GM21786 (cell line): Measurements from ENCODE around the gene MSS51.
A peak's percentile ranks its signal among the peaks of the same experiment; 100 is the strongest.
"Not testable (repeated sequence)": the region's sequence is repeated elsewhere in the genome, so short reads cannot be mapped to it uniquely, and the experiment has no call there.

Source experiments
- ATAC-seq: cut with Tn5 transposase; IDR thresholded peaks from one replicate; pipeline ENCODE4 v1.9.1; 2021; ENCODE audit not compliant: unreplicated experiment

The MSS51 gene

GRCh38 chr10:73414230-73414945, 19.0 kb downstream of the MSS51 start:
- ATAC-seq, result peak; percentile 25

- peak; percentile 89 for ATAC-seq
These were observed 19.7 kb downstream of the MSS51 start, which contains the start of gene ANXA7 for GRCh38 chr10:73413528-73414229. Gene ANXA7 (minus strand): TSS chr10:73414058. CDS start chr10:73400856, 13,202 bp downstream.

- ATAC-seq, result peak; percentile 23
These were observed 20.2 kb downstream of the MSS51 start for GRCh38 chr10:73413108-73413527.

- ATAC-seq, result no peak
These were observed 22.5 kb downstream of the MSS51 start for GRCh38 chr10:73410897-73411296.

GRCh38 chr10:73408978-73409521, 24.3 kb downstream of the MSS51 start:
- ATAC-seq, result no peak

GRCh38 chr10:73408061-73408460, 25.3 kb downstream of the MSS51 start:
- ATAC-seq, result no peak

- no peak for ATAC-seq
These were observed 25.9 kb downstream of the MSS51 start for GRCh38 chr10:73407495-73407894.

- ATAC-seq, result no peak
These were observed 26.5 kb downstream of the MSS51 start for GRCh38 chr10:73406846-73407245.

- ATAC-seq, result no peak
These were observed 27.8 kb downstream of the MSS51 start for GRCh38 chr10:73405556-73405955.

GRCh38 chr10:73404690-73405089, 28.7 kb downstream of the MSS51 start:
- ATAC-seq, result no peak

- ATAC-seq, result no peak
These were observed 31.7 kb downstream of the MSS51 start for GRCh38 chr10:73401636-73402035.

GRCh38 chr10:73399063-73399462, 34.3 kb downstream of the MSS51 start:
- no peak for ATAC-seq

- no peak for ATAC-seq
These were observed 35.3 kb downstream of the MSS51 start for GRCh38 chr10:73398024-73398423.

GRCh38 chr10:73394325-73394724, 39.0 kb downstream of the MSS51 start:
- ATAC-seq, result not testable (repeated sequence)

GRCh38 chr10:73388228-73388627, 45.1 kb downstream of the MSS51 start:
- no peak for ATAC-seq

GRCh38 chr10:73386583-73386982, 46.8 kb downstream of the MSS51 start:
- ATAC-seq, result no peak

GRCh38 chr10:73379064-73379748, 54.2 kb downstream of the MSS51 start:
- ATAC-seq, result no peak

- no peak for ATAC-seq
These were observed 56.7 kb downstream of the MSS51 start for GRCh38 chr10:73376679-73377078.
